NCI-H1694 (cell line): ENCODE data around the gene ABAT.
"Not testable (repeated sequence)": the region's sequence is repeated elsewhere in the genome, so short reads cannot be mapped to it uniquely, and the experiment has no call there.

Experiments
- DNase-seq: peaks from one replicate; lab custom pipeline; 2025; lab: John Stamatoyannopoulos, UW

The ABAT gene

DNA sequence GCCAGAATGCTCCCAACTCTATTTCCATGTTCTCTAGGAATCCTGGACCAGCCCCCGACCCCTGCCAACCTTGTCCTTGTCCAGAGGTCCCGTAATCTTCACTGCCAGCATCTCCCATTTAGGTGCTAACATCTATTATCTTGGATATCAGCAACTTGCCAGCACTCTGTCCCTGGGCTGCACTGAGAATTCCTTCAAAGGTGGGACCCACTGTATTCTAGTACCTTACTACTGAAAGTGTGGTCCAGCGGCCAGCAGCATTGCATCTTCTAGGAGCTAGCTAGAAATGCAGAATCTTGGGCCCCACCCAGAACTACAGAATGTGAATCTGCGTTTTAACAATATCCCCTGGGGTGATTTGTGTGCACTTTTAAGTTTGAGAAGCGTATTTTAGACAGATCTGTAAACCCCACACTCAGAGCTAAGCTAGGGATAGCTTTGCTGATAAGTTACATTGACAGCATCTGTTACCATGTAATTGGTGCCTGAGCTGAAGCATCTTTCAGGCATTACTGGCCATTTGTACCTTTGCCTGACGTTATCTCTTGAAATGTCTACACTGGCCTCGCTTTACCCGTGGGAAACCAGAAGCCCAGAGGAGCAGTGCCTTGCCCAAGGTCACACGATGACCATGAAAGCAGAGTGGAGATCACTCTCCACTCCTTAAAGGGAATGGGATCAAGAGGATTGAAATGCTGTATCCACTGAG is 8.3 kb downstream of the ABAT start:
- DNase-seq, result no peak

DNA sequence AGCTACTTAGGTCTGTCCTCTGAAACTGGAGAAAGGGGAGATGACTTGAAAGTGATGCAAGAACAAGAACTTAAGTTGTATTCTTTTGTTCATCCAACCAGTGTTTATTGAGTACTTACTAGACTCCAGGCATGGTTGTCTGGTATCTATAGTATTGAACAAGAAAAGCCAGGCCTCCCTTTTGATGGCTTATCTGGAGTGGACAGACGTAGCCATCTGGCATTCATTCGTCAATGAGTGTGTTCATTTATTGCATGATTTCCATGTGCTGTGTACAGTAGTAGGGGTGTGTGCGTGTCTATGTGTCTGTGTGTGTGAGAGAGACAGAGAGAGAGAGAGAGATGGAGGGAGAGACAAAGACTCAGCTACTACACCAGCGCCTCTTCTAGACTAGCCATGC is 9.2 kb downstream of the ABAT start:
- no peak for DNase-seq

DNA sequence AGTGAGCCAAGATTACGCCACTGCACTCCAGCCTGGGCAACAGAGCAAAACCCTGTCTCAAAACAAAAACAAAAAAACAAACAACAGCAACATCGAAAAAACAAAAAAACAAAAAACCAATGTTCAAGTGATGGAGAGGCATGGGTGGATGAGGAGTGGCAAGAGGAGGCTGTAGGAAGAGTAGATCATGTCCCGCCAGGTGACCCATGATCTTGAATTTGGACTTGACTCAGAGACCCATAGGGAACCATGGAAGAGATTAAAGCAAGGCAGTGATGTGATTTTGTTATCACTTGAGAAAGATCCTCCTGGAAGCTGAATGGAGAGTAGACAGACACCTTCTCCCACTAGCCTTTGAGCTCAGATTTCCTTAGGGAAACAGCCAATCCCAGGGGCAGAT is 11.2 kb downstream of the ABAT start:
- no peak for DNase-seq

DNA sequence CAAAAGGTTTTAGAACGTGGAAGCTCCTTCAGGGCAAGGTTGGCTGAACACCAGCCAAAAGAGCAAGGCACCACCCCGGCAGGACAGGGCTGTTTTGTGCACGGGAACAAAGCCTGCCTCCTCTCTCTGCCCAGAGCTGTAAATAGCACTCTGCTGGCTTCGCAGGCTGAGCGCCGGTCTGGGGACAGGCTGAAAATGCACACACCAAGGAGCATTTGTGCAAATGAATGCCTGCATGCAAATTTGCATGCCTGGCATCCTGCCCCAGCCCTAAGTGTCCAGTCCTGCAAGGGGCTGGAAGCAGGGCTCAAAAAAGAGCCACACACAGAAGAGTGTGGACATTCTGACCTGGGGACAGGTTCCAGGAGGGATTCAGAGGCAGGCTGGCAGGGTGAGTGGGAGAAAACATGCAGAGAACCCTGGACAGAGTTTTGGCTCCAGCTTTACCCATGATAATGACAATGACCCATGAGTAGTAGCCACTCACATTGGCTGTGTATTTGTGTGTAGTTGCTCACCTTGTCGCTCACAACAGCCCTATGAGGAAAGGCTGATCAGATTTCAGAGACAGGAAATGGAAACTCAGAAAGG is 11.7 kb downstream of the ABAT start:
- DNase-seq, result no peak

DNA sequence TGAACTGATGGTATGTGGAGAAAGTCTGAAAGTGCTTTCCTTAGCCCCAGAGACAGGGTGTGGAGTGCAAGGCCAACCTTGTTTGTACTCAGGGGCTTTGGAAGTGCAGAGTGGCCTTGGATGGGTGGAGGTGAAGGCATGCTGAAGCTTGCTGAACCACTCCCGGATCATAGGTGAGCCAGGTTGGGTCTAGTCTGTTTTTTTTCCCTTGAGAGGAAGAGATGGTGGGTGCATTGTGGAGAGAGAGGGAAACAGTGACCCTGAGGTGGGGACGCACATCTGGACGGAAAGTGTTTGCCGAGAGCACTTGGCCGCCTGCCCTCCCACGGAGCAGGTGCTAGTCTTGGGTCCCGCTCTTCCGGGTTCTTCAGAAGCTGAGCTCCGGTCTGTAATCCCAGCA is 12.5 kb downstream of the ABAT start:
- DNase-seq, result no peak

DNA sequence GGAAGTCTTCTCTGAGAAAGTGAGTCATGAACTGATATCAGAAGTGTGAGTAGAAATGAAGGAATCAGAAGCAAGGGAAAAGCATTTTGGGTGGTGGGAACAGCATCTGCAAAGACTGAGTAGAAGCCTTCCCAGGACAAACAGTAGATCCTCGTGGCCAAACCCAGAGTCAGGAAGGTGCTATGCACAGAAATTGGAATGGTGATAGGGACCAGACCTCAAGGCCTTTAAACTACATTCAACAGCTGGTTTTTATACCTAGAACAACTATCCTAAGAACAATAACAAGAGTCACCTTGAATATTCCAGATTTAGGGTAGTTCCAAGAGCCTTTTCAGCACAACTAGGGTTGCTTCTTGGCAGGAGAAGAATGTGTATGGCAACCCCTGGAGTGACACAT is 15.3 kb downstream of the ABAT start:
- no peak for DNase-seq

DNA sequence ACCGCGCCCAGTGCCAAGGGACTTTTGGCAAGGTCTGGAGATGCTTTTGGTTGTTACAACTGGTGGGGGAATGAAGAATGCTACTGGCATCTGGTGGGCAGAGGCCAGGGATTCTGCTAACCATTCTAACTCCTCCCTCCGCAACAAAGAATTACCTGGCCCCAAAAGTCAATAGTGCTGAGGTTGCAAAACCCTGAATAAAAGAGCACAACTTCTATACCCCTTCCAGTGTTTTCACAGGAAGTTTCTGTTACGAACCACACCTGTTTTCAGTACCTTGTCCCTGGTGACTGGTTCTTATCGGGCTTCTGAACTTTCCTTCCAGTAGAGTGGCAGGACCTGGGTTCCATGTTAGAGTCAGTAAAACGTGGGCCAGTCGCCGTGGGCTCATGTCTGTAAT is 17.3 kb downstream of the ABAT start:
- no peak for DNase-seq

DNA sequence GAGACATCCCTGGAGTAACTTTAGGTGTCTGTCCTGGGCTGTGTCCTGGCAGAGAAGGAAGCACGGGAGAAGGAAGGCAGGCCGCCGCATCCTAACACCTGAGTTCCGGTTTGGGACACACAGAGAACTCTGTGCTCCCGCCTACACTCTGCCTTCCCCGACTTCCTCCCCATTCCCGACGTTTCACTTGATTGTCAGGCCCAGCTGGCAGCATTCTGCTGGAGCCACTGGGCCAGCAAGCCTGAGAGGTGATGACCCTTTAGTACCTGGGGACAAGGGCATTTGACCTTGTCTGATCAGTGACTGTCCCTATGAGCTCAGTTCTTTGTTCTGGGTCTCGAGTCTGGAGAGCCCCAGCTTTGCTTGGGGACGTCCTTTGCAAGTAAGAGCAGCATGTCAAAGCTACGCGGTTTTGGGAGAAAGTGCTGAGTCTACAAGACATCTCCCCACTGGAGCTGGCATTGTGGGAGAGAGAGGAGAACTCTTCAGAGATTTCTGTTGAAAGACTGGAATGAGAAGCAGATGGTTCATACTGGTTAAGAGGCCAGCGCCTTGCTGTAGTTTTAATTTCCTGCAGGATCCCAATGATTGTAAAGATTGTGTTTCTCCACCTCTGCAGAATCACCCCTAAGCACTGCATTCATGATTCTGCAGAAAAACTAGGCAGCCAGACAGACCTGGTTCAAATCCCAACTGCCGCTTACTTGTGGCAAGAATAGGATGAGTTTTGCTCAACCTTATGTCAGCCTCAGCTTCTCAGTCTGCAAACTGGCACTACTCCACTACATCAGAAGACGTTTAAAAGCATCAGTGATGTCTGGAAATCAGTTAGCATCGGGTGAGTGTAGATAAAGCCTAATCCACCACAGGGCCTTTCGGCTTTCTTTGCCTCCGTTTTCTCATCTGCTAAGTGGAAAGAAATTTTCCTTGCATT is 20.6 kb downstream of the ABAT start:
- no peak for DNase-seq

DNA sequence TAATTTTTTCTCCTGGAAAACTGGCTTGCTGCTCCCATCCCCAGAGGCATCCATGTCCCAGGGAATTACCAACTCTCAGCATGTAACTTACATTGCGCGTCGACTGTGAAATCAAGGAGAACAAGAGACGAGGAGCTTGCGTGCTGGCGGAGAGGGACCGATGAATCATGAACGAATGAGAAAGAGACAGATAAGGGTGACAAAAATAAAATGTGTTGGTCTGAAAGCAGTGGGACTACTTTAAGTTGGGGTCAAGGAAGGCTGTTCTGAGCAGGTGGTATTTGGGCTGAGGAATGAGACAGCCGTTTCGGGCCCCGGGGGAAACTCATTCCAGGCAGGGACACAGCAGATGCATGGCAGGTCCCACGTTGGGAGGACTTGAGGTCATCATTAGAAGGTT is 22.5 kb downstream of the ABAT start:
- no peak for DNase-seq

DNA sequence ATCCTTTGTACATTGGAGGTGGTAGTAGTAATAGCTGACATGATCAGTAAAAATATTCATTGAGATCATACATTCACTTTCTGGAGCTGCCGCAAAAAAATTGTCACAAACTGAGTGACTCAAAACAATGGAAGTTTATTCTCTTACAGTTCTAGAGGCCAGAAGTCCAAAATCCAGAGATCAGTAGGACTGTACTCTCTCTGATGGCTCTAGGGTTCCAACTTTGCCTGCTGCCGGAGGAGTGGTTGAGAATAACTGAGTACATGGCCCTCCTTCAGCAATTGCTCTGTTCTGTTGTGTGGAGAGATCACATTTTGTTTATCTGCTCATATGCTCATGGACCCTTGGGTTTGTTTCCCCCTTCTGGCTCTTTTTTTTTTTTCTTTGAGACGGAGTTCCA is 23.5 kb downstream of the ABAT start:
- no peak for DNase-seq

DNA sequence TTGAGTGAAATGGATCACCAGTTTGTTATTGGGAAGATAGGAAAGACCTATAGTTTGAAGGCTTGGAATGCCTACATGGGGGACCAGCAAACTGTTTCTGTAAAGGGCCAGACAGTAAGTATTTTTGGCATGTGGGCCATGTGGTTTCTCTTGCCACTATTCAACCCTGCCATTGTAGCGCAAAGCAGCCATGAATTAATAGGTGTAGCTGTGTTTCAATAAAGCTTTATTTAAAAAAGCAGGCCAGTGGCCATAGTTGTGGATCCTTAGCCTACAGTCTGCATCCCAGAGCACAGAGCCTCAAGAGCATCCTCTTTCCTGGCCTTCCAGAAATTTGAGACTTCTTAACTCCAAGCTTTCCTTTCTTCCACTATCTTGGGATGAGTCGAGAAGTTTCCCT is 29.3 kb downstream of the ABAT start:
- DNase-seq, result no peak

DNA sequence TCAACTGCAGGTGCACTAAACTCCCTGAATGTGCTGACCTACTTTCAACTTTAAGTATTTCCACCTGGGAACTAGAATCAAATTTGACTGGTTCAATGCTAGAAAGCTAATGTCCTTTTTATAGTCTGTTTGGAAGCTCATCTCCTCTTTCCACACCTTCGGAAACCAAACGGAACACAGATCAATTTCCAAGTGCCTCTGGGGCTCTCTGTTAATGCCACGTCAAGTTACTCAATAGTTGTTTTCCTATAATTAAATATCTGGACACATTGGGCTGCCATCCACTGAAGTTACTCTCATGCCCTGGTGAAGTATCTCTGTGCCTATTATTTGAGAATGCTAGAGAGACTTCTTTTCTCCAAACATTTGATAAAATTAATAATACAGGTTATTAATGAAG is 29.7 kb downstream of the ABAT start:
- no peak for DNase-seq

DNA sequence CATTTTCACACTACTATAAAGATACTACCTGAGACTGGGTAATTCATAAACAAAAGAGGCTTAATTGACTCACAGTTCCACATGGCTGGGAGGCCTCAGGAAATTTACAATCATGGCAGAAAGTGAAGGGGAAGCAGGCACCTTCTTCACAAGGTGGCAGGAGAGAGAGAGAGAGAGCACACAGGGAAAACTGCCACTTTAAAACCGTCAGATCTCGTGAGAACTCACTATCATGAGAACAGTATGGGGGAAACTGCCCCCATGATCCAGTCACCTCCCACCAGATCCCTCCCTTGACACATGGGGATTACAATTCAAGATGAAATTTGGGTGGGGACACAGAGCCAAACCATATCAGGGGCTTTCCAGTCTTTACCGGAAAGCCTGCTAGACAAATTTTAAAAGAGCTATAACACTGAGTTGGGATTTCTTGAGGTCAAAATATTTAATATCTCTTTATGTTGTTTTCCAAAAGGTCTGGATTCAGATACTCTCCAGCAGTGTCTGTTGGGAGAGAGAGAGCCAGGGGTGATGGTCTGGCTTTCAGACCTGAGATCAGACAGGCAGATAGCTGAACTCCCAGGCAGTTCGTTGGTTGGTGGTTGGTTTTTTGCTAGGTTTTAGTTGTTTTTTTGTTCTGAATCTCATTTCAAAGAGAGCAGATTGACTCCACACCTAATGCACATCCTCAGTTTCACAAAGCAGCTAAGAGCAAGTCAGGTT is 30.8 kb downstream of the ABAT start:
- not testable (repeated sequence) for DNase-seq

DNA sequence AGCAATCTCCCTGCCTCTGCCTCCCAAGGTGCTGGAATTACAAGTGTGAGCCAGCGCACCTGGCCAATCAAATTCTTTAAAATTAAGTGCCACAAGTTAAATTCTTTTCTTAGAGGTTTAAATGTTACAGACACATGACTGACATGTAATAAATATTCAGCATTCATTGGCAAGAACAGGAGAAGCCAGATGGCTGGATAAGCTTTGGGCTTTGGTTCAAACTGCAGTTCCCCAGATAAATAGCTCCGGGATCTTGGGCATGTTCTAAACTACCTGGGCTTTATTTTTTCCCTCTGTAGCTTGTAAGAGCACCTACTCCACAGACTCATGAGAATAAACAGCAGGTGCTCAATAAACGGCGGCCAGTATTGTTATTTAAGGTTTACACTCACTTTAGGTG is 34.1 kb downstream of the ABAT start:
- DNase-seq, result peak; percentile 54

DNA sequence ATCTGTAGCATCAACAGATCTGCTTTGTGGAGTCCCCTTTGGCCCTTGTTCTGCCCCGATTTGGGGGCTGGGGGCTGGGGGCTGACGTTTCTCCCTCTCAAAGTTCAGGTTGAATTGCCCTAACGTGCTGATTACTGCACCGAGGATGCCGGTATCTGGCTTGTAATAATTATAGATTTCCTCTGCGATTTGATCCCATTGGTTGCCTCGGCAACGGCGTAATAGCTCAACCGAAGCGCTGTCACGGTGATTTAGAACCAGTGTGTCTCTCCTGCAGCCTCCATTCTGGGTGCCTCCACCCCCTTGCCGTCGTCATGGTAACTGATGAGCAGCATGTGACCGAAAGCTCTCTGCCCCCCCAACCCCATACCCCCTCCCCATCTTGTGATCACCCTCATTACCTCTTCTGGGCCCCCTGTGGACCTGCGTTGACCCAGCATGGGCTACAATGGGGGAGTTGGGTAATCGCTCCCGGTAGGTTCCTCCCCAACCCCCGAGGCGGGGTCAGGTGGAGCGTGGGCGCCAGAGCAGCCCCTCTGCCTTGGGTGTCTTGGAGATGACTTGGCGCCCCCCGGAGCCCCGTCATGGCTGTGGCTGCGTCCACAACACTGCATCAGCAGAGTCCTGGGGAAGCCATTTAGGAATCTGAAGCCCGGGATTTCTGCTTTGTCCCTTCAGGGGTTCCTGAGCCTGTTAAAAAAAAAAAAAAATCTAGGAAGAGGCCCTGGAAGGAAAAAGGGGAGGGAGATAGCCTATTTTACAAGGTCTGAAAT is 38.4 kb downstream of the ABAT start:
- DNase-seq, result peak; percentile 12

DNA sequence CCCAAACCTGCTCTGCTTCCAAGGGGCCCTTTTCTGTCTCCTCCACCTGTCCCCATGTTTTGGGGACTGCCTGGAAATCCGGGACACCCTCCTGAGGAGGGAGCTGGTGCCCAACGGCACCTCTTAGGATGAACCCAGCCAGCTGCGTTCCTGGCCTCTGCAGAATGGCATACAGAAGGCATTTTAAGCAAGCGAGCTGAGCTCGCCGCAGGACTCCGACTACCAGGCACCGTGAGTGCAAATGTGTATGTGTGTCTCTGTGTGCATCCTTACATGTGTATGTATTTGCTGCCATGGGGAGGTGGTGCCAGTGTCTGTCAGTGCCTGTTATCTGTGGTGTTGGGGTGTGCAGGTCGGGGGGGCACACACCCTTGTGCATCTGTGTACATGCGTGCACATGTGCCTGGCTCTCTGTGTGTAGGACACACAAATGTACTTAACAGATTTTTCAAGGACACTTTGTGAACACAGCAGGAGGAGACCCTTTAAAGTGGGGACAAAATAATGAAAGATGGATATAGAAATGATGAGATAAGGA is 39.3 kb downstream of the ABAT start:
- DNase-seq, result no peak

DNA sequence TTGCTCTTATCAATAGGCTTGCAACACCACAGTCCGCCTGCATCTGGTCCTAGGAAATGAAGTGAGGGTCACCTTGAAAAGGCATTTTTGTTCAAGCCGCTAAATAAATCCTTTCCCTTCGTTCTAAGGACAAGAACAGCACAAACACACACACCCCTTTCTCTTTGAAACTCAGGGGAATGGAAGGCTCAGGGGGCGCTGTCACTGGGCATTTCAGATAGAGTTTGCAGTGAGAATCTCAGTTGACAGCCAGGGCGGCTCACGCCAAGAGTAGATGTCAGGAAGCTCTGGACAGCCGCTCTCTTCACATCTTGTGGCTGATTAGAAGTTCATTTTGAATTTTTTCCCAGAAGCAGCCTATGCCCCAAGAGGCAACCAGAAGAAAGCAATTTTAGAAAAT is 39.8 kb downstream of the ABAT start:
- DNase-seq, result no peak

DNA sequence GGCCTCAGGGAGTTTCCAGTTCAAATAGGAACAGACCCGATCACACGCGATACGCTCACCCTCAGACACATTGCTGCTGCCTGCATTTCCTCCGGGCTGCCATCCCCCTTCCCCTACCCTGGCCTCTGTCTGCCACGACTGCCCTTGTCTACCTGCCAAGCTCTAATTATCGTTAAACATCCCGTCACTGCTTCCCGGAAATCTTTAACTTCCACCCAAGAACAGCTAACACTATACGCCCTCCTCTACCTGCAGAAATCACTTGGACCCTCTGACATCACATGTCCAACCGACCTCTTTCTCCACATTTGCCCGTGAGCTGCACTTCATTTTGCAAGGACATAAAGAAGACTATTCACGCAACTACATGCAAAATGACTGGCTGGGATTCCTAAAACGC is 40.4 kb downstream of the ABAT start:
- DNase-seq, result no peak

DNA sequence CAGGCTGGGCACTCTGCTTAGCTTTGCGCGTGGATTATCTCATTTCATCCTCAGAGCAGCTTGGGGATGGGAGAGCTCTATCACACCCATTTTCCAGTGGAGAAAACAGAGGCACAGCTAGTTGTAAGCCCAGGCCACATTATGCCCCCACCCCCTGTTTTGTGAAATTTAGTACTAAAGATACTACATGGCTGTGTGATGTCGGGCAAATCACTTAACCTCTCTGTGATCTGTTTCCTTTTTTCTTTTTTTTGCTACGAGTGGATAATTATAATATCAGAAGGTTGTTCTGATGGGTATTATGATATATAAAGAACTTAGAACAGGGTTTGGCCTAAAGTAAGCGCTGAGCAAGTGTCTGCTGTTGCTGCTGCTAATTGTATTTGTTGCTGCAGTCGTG is 41.6 kb downstream of the ABAT start:
- no peak for DNase-seq

DNA sequence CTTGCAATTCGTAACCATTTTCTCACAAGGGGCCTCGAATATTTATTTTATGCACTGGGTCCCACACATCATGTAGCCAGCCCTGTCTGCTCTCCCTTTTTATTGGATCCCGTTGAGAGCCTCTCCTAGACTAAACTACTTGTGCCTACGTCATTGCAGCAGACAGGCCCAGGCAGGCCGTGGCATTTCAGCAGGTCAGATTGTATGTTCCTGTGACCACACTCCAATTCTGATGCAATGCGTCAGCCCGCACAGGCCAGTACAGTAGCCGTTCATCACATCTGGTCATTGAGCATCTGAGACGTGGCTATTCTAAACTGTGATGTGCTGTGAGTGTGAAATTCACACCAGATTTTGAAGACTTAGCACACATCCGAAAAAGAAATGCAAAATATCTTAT is 42.2 kb downstream of the ABAT start:
- DNase-seq, result no peak

DNA sequence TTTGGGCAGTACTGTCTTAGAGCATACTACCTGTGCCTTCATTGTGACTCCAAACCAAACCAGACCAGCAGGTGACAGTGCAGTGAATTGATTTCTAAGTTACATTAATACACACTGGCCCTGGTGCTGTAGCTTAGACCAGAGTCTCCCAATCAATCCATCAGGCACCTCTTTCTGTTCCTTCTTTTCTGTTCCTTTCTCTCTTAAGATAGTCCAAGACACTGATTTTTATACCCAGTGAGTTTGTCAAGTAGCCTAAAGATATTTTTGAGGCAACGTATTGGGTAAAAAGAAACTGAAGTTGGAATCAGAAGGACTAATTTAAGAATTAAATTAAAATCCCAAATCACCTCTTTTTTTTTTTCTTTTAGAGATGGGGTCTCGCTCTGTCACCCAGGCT is 43.1 kb downstream of the ABAT start:
- no peak for DNase-seq
